AG04450 (cell line): ENCODE data around the gene UNC79. TPM values are rescaled to one million over a fixed set of nuclear protein-coding genes. Genes with fewer than 3 reads are reported as not detected.

Experiments
- CTCF ChIA-PET: fragments of 300-600, 350-600 bp; formaldehyde crosslinking; extraction: SDS; loops from one replicate; lab custom pipeline; 2022; ENCODE audit warnings: antibody characterized with exemption, inconsistent platforms; lab: Charles Lee
- POLR2A ChIA-PET: fragments of 350-600 bp; formaldehyde crosslinking; extraction: SDS; loops from one replicate; lab custom pipeline; 2021; ENCODE audit warnings: antibody characterized with exemption, inconsistent platforms; lab: Yijun Ruan, JAX
- DNase-seq: peaks from one replicate; pipeline ENCODE4 v3.0.0-alpha.2; 2011; ENCODE audit warnings: low read depth, low spot score
- H3K27ac ChIP-seq: one replicate; pipeline ENCODE4 v1.5.1; 2012; ENCODE audit warnings: low read depth, low read length, control low read depth
- H3K27me3 ChIP-seq: one replicate; pipeline ENCODE4 v1.6.0; 2012; ENCODE audit warnings: low read length; ENCODE audit not compliant: control insufficient read depth, insufficient read depth
- H3K4me3 ChIP-seq: 2 replicates; pipeline ENCODE4 v1.5.1; 2011; ENCODE audit warnings: mild to moderate bottlenecking, low read depth, low read length, control low read depth
- H3K9me3 ChIP-seq: 2 replicates; pipeline ENCODE4 v1.5.1; 2012; ENCODE audit warnings: low read length; ENCODE audit not compliant: control insufficient read depth, insufficient read depth
- CTCF ChIP-seq: IDR thresholded peaks from 2 replicates; pipeline ENCODE4 v1.5.1; 2011; ENCODE audit warnings: low read depth, low read length, control low read depth, inconsistent platforms
- polyA plus RNA-seq: library from polyadenylated mRNA; depleted of rRNA; stranded (reverse); fragments of >200 nt; gene quantifications from 2 replicates; pipeline ENCODE4 v1.2.3, GENCODE V29; 2011; rRNA removed
- small RNA-seq: library from RNA; depleted of rRNA; stranded (forward); fragments of <200 nt; gene quantifications from one replicate; pipeline ENCODE3, GENCODE V24; 2012; ENCODE audit warnings: low read depth; ENCODE audit not compliant: insufficient read length

Gene UNC79
- polyA plus RNA-seq, 1 experiment: 0.02 TPM

- POLR2A ChIA-PET: no interaction called here
- Histone ChIP-seq H3K9me3 (peaks cover 8% of the 10 kb centered on the region; the same call in 1 of the 2 replicates), H3K4me3 (no peak overlapping the region), H3K27me3 (no peaks in the 10 kb centered on the region), H3K27ac (no peak overlapping the region)
- no peak for TF ChIP-seq CTCF
- no peak for DNase-seq
- CTCF ChIA-PET: no interaction called here
These were observed 321.4 kb downstream of the UNC79 start for GRCh38 chr14:93751946-93752655.

GRCh38 chr14:93752980-93753561 lies 322.3 kb downstream of the UNC79 start:
- H3K27ac ChIP-seq: no peak overlapping the region
- peaks cover 5% of the 10 kb centered on the region; the same call in 1 of the 2 replicates for H3K9me3 ChIP-seq
- TF ChIP-seq CTCF: no peak
- ChIA-PET CTCF (no interaction called here), POLR2A (no interaction called here)
- no peak for DNase-seq
- no peak overlapping the region for H3K4me3 ChIP-seq
- no peaks in the 10 kb centered on the region for H3K27me3 ChIP-seq

- Histone ChIP-seq H3K4me3 (no peak overlapping the region), H3K27me3 (no peaks in the 10 kb centered on the region), H3K9me3 (no peaks in the 10 kb centered on the region; the same call in 1 of the 2 replicates), H3K27ac (no peak overlapping the region)
- ChIA-PET POLR2A (no interaction called here), CTCF (no interaction called here)
- no peak for DNase-seq
- TF ChIP-seq CTCF: no peak
These were observed 322.9 kb downstream of the UNC79 start for GRCh38 chr14:93753647-93754046.

- no peak overlapping the region for H3K4me3 ChIP-seq
- H3K27ac ChIP-seq: no peak overlapping the region
- H3K27me3 ChIP-seq: no peaks in the 10 kb centered on the region
- no peaks in the 10 kb centered on the region; the same call in 1 of the 2 replicates for H3K9me3 ChIP-seq
- no peak for TF ChIP-seq CTCF
- DNase-seq: no peak
- POLR2A ChIA-PET: no interaction called here
- CTCF ChIA-PET: no interaction called here
These were observed 326.5 kb downstream of the UNC79 start for GRCh38 chr14:93757206-93757605.

Small RNA genes lying within 50 kb of the gene (small RNA-seq; reads per million reads assigned to genes)
- gene RF00019 (not detected), gene RF02271 (not detected), gene RNU6-1258P (not detected)

Other genes starting within 250 kb of the UNC79 start
- 16.7 and 21.0 TPM in 2 replicates for gene MOAP1, start 246.0 kb upstream of the UNC79 start, polyA plus RNA-seq
- 12.2 and 15.6 TPM in 2 replicates for gene LYSET, start 245.6 kb upstream of the UNC79 start, polyA plus RNA-seq
- gene GON7, start 223.9 kb upstream of the UNC79 start, polyA plus RNA-seq: 7.5 and 8.2 TPM in 2 replicates
- 25.4 and 30.7 TPM in 2 replicates for gene UBR7, start 223.7 kb upstream of the UNC79 start, polyA plus RNA-seq
- gene BTBD7, start 97.9 kb upstream of the UNC79 start, polyA plus RNA-seq: 22.4 and 24.4 TPM in 2 replicates
- gene COX8C, start 83.8 kb upstream of the UNC79 start, polyA plus RNA-seq: not detected in 2 replicates